ENCODE results near the gene SFMBT2. TPM values are rescaled to one million over a fixed set of nuclear protein-coding genes. Genes with fewer than 3 reads are reported as not detected.

The SFMBT2 gene
- total RNA-seq, 1 experiment from 2014 or later = 7.4 TPM

GRCh38 chr10:7311218-7311849 lies 99.5 kb downstream of the SFMBT2 start:
- Mint-ChIP-seq H3K4me1 (ENCODE audit: insufficient read depth, unreplicated experiment) (peaks cover 16% of the 10 kb centered on the region), H3K9me3 (ENCODE audit: unreplicated experiment) (no peaks in the 10 kb centered on the region)
- DNase-seq (ENCODE audit: unreplicated experiment) = peak; percentile 35

GRCh38 chr10:7310076-7310475 lies 100.8 kb downstream of the SFMBT2 start:
- no TSS peak for BruUV-seq (replicated peaks)
- POLR2A ChIA-PET = interaction anchor here (2.5 kb wide), 1 partner anchor 8 kb away, joined by 15 read pairs; no protein-coding TSS in a partner anchor
- Mint-ChIP-seq H3K27ac (ENCODE audit: low read depth, unreplicated experiment) (no peak overlapping the region), H3K4me1 (ENCODE audit: insufficient read depth, unreplicated experiment) (peaks cover 8% of the 10 kb centered on the region), H3K9me3 (ENCODE audit: unreplicated experiment) (no peaks in the 10 kb centered on the region), H3K27me3 (ENCODE audit: insufficient read depth, unreplicated experiment) (no peaks in the 10 kb centered on the region), H3K36me3 (ENCODE audit: insufficient read depth, unreplicated experiment) (no peaks in the 10 kb centered on the region), H3K4me3 (ENCODE audit: unreplicated experiment) (no peak overlapping the region)
- TF ChIP-seq CTCF (IDR thresholded peaks at IDR 0.05; ENCODE audit: unreplicated experiment) = no peak
- CTCF ChIA-PET = no interaction called here
- DNase-seq (ENCODE audit: unreplicated experiment) = no peak
- intact Hi-C loops (cut with micrococcal nuclease) = no loop called here

More at GRCh38 chr10:7311218-7311849, 99.5 kb downstream of the SFMBT2 start:
- no peak for TF ChIP-seq CTCF (IDR thresholded peaks at IDR 0.05; ENCODE audit: unreplicated experiment)
- no peak overlapping the region for H3K27ac Mint-ChIP-seq (ENCODE audit: low read depth, unreplicated experiment)
- H3K36me3 Mint-ChIP-seq (ENCODE audit: insufficient read depth, unreplicated experiment) = no peaks in the 10 kb centered on the region
- no peaks in the 10 kb centered on the region for H3K27me3 Mint-ChIP-seq (ENCODE audit: insufficient read depth, unreplicated experiment)
- intact Hi-C loops (cut with micrococcal nuclease) = no loop called here
- no peak overlapping the region for H3K4me3 Mint-ChIP-seq (ENCODE audit: unreplicated experiment)
- ChIA-PET CTCF (interaction anchor here (1.2 kb wide), 1 partner anchor 86 kb away, joined by 5 read pairs; no protein-coding TSS in a partner anchor), POLR2A (interaction anchor here (0.6 to 2.5 kb wide), 2 partner anchors 9 to 78 kb away, joined by 3 to 15 read pairs; no protein-coding TSS in a partner anchor)
- BruUV-seq (replicated peaks) = no TSS peak

GRCh38 chr10:7308826-7309225 lies 102.0 kb downstream of the SFMBT2 start:
- POLR2A ChIA-PET = no interaction called here
- H3K9me3 Mint-ChIP-seq (ENCODE audit: unreplicated experiment) = no peaks in the 10 kb centered on the region
- H3K4me3 Mint-ChIP-seq (ENCODE audit: unreplicated experiment) = no peak overlapping the region
- BruUV-seq (replicated peaks) = no TSS peak
- no peaks in the 10 kb centered on the region for H3K27me3 Mint-ChIP-seq (ENCODE audit: insufficient read depth, unreplicated experiment)
- H3K27ac Mint-ChIP-seq (ENCODE audit: low read depth, unreplicated experiment) = no peak overlapping the region
- peaks cover 8% of the 10 kb centered on the region for H3K4me1 Mint-ChIP-seq (ENCODE audit: insufficient read depth, unreplicated experiment)
- intact Hi-C loops (cut with micrococcal nuclease) = no loop called here
- TF ChIP-seq CTCF (IDR thresholded peaks at IDR 0.05; ENCODE audit: unreplicated experiment) = no peak
- no peaks in the 10 kb centered on the region for H3K36me3 Mint-ChIP-seq (ENCODE audit: insufficient read depth, unreplicated experiment)
- no peak for DNase-seq (ENCODE audit: unreplicated experiment)
- CTCF ChIA-PET = interaction anchor here (0.7 kb wide), 1 partner anchor 35 kb away, joined by 3 read pairs; no protein-coding TSS in a partner anchor

- no TSS peak for BruUV-seq (replicated peaks)
- no peak overlapping the region for H3K27ac Mint-ChIP-seq (ENCODE audit: low read depth, unreplicated experiment)
- no peak overlapping the region for H3K4me3 Mint-ChIP-seq (ENCODE audit: unreplicated experiment)
- H3K36me3 Mint-ChIP-seq (ENCODE audit: insufficient read depth, unreplicated experiment) = peaks cover 6% of the 10 kb centered on the region
- ChIA-PET CTCF (no interaction called here), POLR2A (no interaction called here)
- H3K9me3 Mint-ChIP-seq (ENCODE audit: unreplicated experiment) = no peaks in the 10 kb centered on the region
- peaks cover 26% of the 10 kb centered on the region for H3K4me1 Mint-ChIP-seq (ENCODE audit: insufficient read depth, unreplicated experiment)
- no peak for DNase-seq (ENCODE audit: unreplicated experiment)
- H3K27me3 Mint-ChIP-seq (ENCODE audit: insufficient read depth, unreplicated experiment) = no peaks in the 10 kb centered on the region
- no peak for TF ChIP-seq CTCF (IDR thresholded peaks at IDR 0.05; ENCODE audit: unreplicated experiment)
- intact Hi-C loops (cut with micrococcal nuclease) = no loop called here
These were observed 104.2 kb downstream of the SFMBT2 start for GRCh38 chr10:7306616-7307015.
